ENCODE results near the gene CACHD1.
"Not testable (repeated sequence)": the region's sequence is repeated elsewhere in the genome, so short reads cannot be mapped to it uniquely, and the experiment has no call there.

CACHD1 gene

GRCh38 chr1:64598100-64598571, 128.2 kb downstream of the CACHD1 start:
- peak in 1 of 2 experiments; percentile 13 for DNase-seq

GRCh38 chr1:64599242-64599641, 129.3 kb downstream of the CACHD1 start:
- DNase-seq, result no peak

- DNase-seq, result no peak
Observed at GRCh38 chr1:64601207-64601606, 131.3 kb downstream of the CACHD1 start.

- no peak for DNase-seq
Observed at GRCh38 chr1:64608005-64608650, 138.2 kb downstream of the CACHD1 start.

GRCh38 chr1:64608651-64609048, 138.7 kb downstream of the CACHD1 start:
- DNase-seq, result no peak

GRCh38 chr1:64610950-64611349, 141.0 kb downstream of the CACHD1 start:
- DNase-seq, result not testable (repeated sequence)

- no peak for DNase-seq
Observed at GRCh38 chr1:64616039-64616438, 146.1 kb downstream of the CACHD1 start.

GRCh38 chr1:64623750-64624191, 153.8 kb downstream of the CACHD1 start:
- DNase-seq, result no peak

GRCh38 chr1:64624218-64624713, 154.3 kb downstream of the CACHD1 start:
- DNase-seq, result no peak

- no peak for DNase-seq
Observed at GRCh38 chr1:64624808-64625207, 154.9 kb downstream of the CACHD1 start.

GRCh38 chr1:64630611-64631010, 160.7 kb downstream of the CACHD1 start:
- no peak for DNase-seq

GRCh38 chr1:64631346-64632034, 161.6 kb downstream of the CACHD1 start:
- DNase-seq, result no peak

- no peak for DNase-seq
Observed at GRCh38 chr1:64632936-64633335, 163.0 kb downstream of the CACHD1 start.

- DNase-seq, result no peak
Observed at GRCh38 chr1:64645735-64646134, 175.8 kb downstream of the CACHD1 start.

- no peak for DNase-seq
Observed at GRCh38 chr1:64650411-64650810, 180.5 kb downstream of the CACHD1 start.

GRCh38 chr1:64651841-64652240, 181.9 kb downstream of the CACHD1 start:
- no peak for DNase-seq

- DNase-seq, result no peak
Observed at GRCh38 chr1:64653466-64653865, 183.5 kb downstream of the CACHD1 start.

- DNase-seq, result no peak
Observed at GRCh38 chr1:64654519-64655341, 184.8 kb downstream of the CACHD1 start.

- DNase-seq, result no peak
Observed at GRCh38 chr1:64655861-64656260, 185.9 kb downstream of the CACHD1 start.

GRCh38 chr1:64659478-64660138, 189.7 kb downstream of the CACHD1 start:
- DNase-seq, result no peak

- DNase-seq, result no peak
Observed at GRCh38 chr1:64663668-64664067, 193.7 kb downstream of the CACHD1 start.

GRCh38 chr1:64664299-64664698, 194.4 kb downstream of the CACHD1 start:
- DNase-seq, result no peak

All from SW 1271 (cell line).